GM12865 (cell line): ENCODE results near the gene OOSP1.

ENCODE experiments used
- DNase-seq: peaks from one replicate; pipeline ENCODE4 v3.0.0; 2010; ENCODE audit warnings: low read depth
- H3K4me3 ChIP-seq: 2 replicates; pipeline ENCODE4 v1.5.1; 2011; ENCODE audit warnings: mild to moderate bottlenecking, low read depth, low read length, control low read depth
- CTCF ChIP-seq: IDR thresholded peaks from 2 replicates; pipeline ENCODE4 v1.5.1; 2011; ENCODE audit warnings: low read length, control low read depth, low read depth, inconsistent platforms; ENCODE audit not compliant: insufficient read depth; ENCODE audit errors: missing control alignments

Gene OOSP1

GRCh38 chr11:59938132-59938531 is at the start of gene OOSP1:
Gene OOSP1, plus strand, starts transcription at chr11:59938432. Its CDS starts 23 bp downstream, at chr11:59938455.
- no peak for DNase-seq
- H3K4me3 ChIP-seq: no peak within 1 kb of the TSS
- no peak for TF ChIP-seq CTCF

GRCh38 chr11:59891781-59892181 is 46.5 kb upstream of the OOSP1 start:
- no peak for TF ChIP-seq CTCF
- no peak overlapping the region for H3K4me3 ChIP-seq
- DNase-seq: no peak

GRCh38 chr11:59894616-59895015 is 43.6 kb upstream of the OOSP1 start:
- no peak for TF ChIP-seq CTCF
- DNase-seq: no peak
- H3K4me3 ChIP-seq: no peak overlapping the region

- no peak for TF ChIP-seq CTCF
- DNase-seq: no peak
- no peak overlapping the region for H3K4me3 ChIP-seq
These were observed 40.2 kb upstream of the OOSP1 start for GRCh38 chr11:59898046-59898445.

- no peak for DNase-seq
- TF ChIP-seq CTCF: no peak
These were observed 39.6 kb upstream of the OOSP1 start for GRCh38 chr11:59898650-59899049.

GRCh38 chr11:59899532-59899931 is 38.7 kb upstream of the OOSP1 start:
- no peak overlapping the region for H3K4me3 ChIP-seq
- TF ChIP-seq CTCF: no peak
- DNase-seq: no peak

More at GRCh38 chr11:59898650-59899049, 39.6 kb upstream of the OOSP1 start:
- no peak overlapping the region for H3K4me3 ChIP-seq

- no peak for DNase-seq
- no peak for TF ChIP-seq CTCF
- H3K4me3 ChIP-seq: no peak overlapping the region
These were observed 37.7 kb upstream of the OOSP1 start for GRCh38 chr11:59900366-59901126.
